Measurements from ENCODE around the gene VPS13D. TPM values are rescaled to one million over a fixed set of nuclear protein-coding genes. Genes with fewer than 3 reads are reported as not detected.

Gene VPS13D
- total RNA-seq, 2 donors from 2014 or later = 54.0 to 63.3 TPM

GRCh38 chr1:12279728-12280464 is 50.1 kb downstream of the VPS13D start:
- 89 to 92% methylated on average over 4 of the region's 4 CpGs for WGBS, 2 donors
- H3K9me3 ChIP-seq = no peaks in the 10 kb centered on the region
- ATAC-seq = no peak

GRCh38 chr1:12282142-12282541 is 52.3 kb downstream of the VPS13D start:
- WGBS, 2 donors = 87 to 89% methylated on average over 3 of the region's 3 CpGs
- Histone ChIP-seq H3K36me3 (replicated peaks in 1 of 2; ENCODE audit: insufficient read depth in 1 of 2, low read depth in 2 of 2) (peaks cover 6 to 25% of the 10 kb centered on the region in 2 donors), H3K27ac (no peak overlapping the region), H3K4me3 (no peak overlapping the region), H3K27me3 (no peaks in the 10 kb centered on the region), H3K4me1 (no peaks in the 10 kb centered on the region), H3K9me3 (no peaks in the 10 kb centered on the region)
- ATAC-seq = no peak
- TF ChIP-seq CTCF (IDR thresholded peaks at IDR 0.05) = no peak
- TF ChIP-seq POLR2A (IDR thresholded peaks at IDR 0.05) = no peak
- intact Hi-C loops (cut with DNase I) = no loop called here
- DNase-seq = no peak

More at GRCh38 chr1:12279728-12280464, 50.1 kb downstream of the VPS13D start:
- H3K4me3 ChIP-seq = no peak overlapping the region
- no peak for DNase-seq
- TF ChIP-seq POLR2A (IDR thresholded peaks at IDR 0.05) = no peak
- TF ChIP-seq CTCF (IDR thresholded peaks at IDR 0.05) = no peak
- no peaks in the 10 kb centered on the region for H3K4me1 ChIP-seq
- H3K27ac ChIP-seq = no peak overlapping the region
- H3K27me3 ChIP-seq = no peaks in the 10 kb centered on the region
- intact Hi-C loops (cut with DNase I) = no loop called here
- peaks cover 10 to 33% of the 10 kb centered on the region in 2 donors for H3K36me3 ChIP-seq (replicated peaks in 1 of 2; ENCODE audit: insufficient read depth in 1 of 2, low read depth in 2 of 2)

- ATAC-seq = no peak
- Histone ChIP-seq H3K27ac (no peak overlapping the region), H3K9me3 (no peaks in the 10 kb centered on the region), H3K36me3 (replicated peaks in 1 of 2; ENCODE audit: insufficient read depth in 1 of 2, low read depth in 2 of 2) (peaks cover 0 to 22% of the 10 kb centered on the region in 2 donors), H3K27me3 (no peaks in the 10 kb centered on the region), H3K4me3 (no peak overlapping the region), H3K4me1 (no peaks in the 10 kb centered on the region)
- 87 to 94% methylated on average over 5 of the region's 5 CpGs for WGBS, 2 donors
- intact Hi-C loops (cut with DNase I) = no loop called here
- TF ChIP-seq CTCF (IDR thresholded peaks at IDR 0.05) = no peak
- DNase-seq = no peak
Measured at GRCh38 chr1:12284486-12284885, 54.7 kb downstream of the VPS13D start.

DNA sequence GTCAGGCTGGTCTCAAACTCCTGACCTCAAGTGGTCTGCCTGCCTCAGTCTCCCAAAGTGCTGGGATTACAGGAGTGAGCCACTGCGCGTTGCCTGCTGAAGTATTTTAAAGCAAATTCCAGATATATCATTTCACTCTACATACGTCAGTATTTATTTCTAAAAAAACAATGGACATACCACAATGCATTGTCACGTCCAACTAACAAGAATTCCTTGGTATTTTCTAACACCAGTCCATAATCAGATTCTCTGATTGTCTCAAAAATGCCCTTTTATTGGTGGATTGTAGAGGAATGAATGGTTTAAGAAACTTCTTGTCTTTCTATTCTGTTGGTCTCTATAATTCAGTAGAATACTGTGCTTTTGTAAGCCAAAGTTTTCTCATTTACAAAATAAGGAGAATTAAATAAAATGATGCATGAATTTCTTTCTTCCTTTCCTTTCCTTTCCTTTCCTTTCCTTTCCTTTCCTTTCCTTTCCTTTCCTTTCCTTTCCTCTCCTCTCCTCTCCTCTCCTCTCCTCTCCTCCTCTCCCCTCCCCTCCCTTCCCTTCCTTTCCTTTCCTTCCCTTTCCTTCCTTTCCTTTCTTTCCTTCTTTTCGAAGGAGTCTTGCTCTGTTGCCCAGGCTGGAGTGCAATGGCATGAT is 55.8 kb downstream of the VPS13D start:
- DNase-seq (no peak), ATAC-seq (no peak)
- Histone ChIP-seq H3K4me1 (no peaks in the 10 kb centered on the region), H3K36me3 (replicated peaks in 1 of 2; ENCODE audit: insufficient read depth in 1 of 2, low read depth in 2 of 2) (peaks cover 0 to 18% of the 10 kb centered on the region in 2 donors), H3K27ac (no peak overlapping the region), H3K9me3 (no peaks in the 10 kb centered on the region), H3K4me3 (no peak overlapping the region), H3K27me3 (no peaks in the 10 kb centered on the region)
- intact Hi-C loops (cut with DNase I) = no loop called here
- WGBS, 2 donors = 94% methylated on average over 5 of the region's 5 CpGs
- no peak for TF ChIP-seq CTCF (IDR thresholded peaks at IDR 0.05)
- no peak for TF ChIP-seq POLR2A (IDR thresholded peaks at IDR 0.05)

Measured in body of pancreas (tissue), 4 donors.